HepG2 (cell line): Measurements from ENCODE around the gene ATG5.

Experiments
- CEBPG ChIP-seq: IDR thresholded peaks from 2 replicates; pipeline ENCODE4 v1.6.1; 2016
- HOXA7 ChIP-seq: sonication (generic); formaldehyde crosslinking; IDR thresholded peaks from 2 replicates; pipeline ENCODE4 v1.8.1; 2022; ENCODE audit warnings: mild to moderate bottlenecking, missing genetic modification reagents, moderate library complexity
- MEIS1 ChIP-seq: sonication (generic); formaldehyde crosslinking; IDR thresholded peaks from 2 replicates; pipeline ENCODE4 v1.9.0; 2021; ENCODE audit warnings: mild to moderate bottlenecking, missing genetic modification reagents, moderate library complexity, borderline replicate concordance
- PRPF4 ChIP-seq: fragments of 200-400 bp; formaldehyde crosslinking; IDR thresholded peaks from 2 replicates; pipeline ENCODE4 v1.6.1; 2016; ENCODE audit warnings: low read length, low read depth; ENCODE audit not compliant: poor library complexity, severe bottlenecking
- SMC3 ChIP-seq: IDR thresholded peaks from 2 replicates; pipeline ENCODE4 v1.6.1; 2011; ENCODE audit warnings: low read length, improper control_type of control experiment
- ZNF891 ChIP-seq: sonication (generic); formaldehyde crosslinking; IDR thresholded peaks from 2 replicates; pipeline ENCODE4 v1.5.0; 2020; ENCODE audit warnings: mild to moderate bottlenecking, missing genetic modification reagents

DNA sequence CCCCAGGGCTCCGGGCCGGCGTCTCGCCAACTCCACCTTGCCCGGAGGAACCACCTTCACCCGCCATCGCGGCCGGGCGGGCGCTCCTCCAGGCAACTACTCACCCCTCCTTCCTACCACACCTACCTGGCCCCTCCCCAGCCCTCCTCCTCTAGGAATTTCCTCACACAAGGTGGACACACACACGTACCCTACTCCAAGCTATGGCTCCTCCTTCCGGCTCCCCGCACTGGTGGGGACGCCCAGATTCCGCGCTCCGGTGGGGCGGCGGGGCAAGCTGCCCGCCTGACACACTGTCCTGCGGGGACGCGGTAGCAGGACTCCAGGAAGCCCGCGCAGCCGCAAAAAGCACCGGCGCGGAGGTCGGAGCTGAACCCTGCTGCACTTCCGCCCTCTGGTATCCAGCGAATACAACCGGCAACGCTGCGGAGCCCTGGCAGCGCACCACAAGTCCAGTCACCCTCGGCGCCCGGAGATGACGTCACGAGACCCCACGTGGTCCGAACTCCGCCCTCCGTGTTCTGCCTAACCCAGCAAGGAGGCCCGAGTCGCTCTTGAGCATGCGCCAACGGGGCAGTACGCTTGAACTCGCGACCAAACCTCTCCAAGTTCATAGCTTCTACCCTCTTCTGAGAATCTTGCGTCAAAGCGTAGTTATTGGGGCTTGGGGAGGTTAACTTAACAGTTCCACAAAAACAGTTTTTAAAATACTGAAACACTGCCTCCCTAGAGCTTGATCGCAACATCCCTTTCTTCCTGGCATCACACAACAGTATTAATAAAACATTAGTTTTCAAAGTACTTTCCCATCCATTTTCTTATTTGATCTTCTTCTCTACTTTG, at the start of gene ATG5:
- TF ChIP-seq SMC3, result no peak
- TF ChIP-seq HOXA7, result no peak
- peak; percentile 90 for TF ChIP-seq ZNF891
- TF ChIP-seq CEBPG (CRISPR knock-in tag), result peak; percentile 30
- peak; percentile 88; the same call in 1 of the 2 replicates for TF ChIP-seq MEIS1
- TF ChIP-seq PRPF4, result no peak
